Stimulated activated CD4-positive, alpha-beta T cell treated with anti-CD3 and anti-CD28 coated beads, Interleukin-1b, Interleukin-23, amount 100 ng/mL, for 4 hours (primary cell): ENCODE results near the gene GSTM3.
A peak's percentile ranks its signal among the peaks of the same experiment; 100 is the strongest.
"Not testable (repeated sequence)": the region's sequence is repeated elsewhere in the genome, so short reads cannot be mapped to it uniquely, and the experiment has no call there.

ENCODE experiments used
- DNase-seq, 2 donors: peaks; one replicate each; pipeline ENCODE4 v3.0.0-alpha.2; 2020; ENCODE audit warnings: low read depth in 2 of 2

GSTM3 gene

GRCh38 chr1:109775398-109775797 lies 34.6 kb upstream of the GSTM3 start:
- no peak for DNase-seq

- no peak for DNase-seq
Observed at GRCh38 chr1:109773900-109774485, 33.2 kb upstream of the GSTM3 start.

DNA sequence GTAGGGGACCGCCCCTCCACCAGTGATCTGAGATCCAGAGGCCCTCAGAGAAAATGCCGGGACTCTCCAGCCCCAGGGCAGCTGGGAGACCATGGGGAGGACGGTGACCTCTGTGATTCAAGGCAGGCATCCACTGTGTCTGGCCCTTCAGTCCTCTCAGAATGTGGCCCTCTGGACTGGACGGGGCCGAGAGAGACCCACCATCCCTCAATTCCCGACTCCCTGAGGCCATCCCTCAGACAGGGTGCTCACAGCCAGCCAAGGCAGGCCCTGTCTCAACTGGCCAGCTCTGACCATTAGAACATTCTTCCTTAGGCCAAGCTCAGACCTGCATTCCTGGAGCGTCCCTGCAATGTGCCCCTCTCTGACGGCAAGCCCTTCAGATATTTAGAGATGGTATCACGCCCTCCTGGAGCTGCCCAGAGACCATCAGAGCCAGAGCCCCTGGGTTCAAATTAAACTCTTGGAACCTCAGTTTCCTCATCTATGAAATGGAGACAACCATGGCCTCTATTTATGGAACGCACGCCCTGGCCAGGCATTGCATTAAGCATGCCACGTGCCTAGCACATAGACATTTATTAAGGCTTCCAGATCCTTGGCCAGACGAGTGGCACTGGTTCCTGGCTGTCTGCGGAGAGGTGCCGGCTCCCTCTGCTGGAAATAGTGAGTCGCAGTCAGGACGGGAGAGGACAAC lies 32.5 kb upstream of the GSTM3 start:
- peak; percentile 37 to 43 for DNase-seq

DNA sequence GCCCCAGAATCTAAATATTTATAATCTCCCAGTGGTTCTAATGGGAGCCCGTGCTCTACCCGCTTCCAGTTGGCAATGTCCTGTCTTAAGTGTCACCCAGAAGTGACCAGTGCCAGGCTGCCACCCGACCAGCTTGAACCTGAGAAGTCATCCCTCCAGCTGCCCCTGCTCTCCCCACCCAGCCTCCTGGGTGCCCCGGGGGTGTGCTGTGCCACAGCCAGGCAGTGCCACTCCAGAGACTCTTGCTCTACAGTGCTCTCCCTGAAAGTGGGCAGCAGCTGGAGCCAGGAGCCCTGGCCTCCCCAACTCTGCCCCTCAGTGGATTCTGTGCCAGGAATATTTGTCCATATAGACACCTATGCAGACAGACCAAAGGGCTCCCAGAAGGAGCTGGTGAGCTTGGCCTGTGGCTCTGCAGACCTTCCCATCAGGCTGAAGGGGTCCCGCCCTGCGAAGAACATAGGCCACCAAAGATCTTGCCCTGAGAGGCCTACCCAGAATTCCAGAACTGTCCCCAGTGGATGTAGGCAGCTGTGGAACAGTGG lies 31.9 kb upstream of the GSTM3 start:
- no peak for DNase-seq

GRCh38 chr1:109771712-109772657 lies 31.1 kb upstream of the GSTM3 start:
- no peak for DNase-seq

GRCh38 chr1:109770331-109771095 lies 29.7 kb upstream of the GSTM3 start:
- DNase-seq, result no peak

- no peak for DNase-seq
Observed at GRCh38 chr1:109769330-109770078, 28.7 kb upstream of the GSTM3 start.

DNA sequence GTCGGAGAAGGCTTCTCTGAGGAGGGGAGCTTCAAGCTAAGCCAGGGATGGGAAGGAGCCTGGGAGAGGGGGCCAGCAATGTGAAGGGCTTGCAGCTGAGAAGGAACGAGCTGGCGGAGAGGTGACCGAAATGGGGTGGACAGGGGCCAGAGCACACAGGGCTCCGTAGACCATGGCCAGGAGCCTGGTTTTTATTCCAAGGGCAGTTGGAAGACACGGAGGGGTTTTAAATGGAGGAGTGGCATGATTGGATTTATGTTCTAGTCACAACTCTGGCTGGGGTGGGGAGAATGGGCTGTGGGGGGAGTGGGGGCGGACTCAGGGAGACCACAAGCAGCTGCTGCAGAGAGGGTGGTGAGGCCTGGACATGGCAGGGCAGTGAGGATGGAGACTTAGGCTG lies 28.0 kb upstream of the GSTM3 start:
- DNase-seq, result no peak

DNA sequence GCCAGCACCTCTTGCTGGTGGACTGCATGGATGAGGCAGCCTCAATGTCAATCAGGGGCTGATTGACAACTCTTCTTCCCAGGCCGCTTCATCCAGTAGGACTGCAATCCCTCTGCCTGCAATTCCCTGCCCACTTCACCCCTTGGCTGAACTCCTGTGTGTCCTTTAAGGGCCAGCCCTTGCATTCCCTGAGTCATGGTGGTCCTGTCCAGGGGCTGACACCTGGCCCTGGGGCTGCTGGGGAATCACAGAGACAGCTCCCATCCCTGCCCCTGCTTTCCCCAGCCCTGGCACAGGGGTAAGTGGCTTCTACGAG lies 27.5 kb upstream of the GSTM3 start:
- DNase-seq, result no peak

- no peak for DNase-seq
Observed at GRCh38 chr1:109767637-109768334, 26.9 kb upstream of the GSTM3 start.

DNA sequence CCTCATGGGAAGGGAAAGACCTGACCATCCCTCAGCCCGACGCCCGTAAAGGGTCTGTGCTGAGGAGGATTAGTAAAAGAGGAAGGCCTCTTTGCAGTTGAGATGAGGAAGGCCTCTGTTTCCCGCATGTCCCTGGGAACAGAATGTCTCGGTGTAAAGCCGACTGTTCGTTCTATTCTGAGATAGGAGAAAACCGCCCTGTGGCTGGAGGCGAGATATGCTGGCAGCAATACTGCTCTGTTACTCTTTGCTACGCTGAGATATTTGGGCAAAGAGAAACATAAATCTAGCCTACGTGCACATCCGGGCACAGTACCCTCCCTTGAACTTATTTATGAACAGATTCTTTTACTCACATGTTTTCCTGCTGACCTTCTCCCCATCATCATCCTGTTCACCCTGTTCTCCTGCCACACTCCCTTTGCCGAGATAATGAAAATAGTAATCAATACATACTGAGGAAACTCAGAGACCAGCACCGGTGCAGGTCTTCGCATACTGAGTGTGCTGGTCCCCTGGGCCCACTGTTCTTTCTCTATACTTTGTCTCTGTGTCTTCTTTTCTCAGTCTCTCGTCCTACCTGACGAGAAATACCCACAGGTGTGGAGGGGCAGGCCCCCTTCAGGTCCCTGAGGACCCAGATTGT lies 26.3 kb upstream of the GSTM3 start:
- not testable (repeated sequence) for DNase-seq

DNA sequence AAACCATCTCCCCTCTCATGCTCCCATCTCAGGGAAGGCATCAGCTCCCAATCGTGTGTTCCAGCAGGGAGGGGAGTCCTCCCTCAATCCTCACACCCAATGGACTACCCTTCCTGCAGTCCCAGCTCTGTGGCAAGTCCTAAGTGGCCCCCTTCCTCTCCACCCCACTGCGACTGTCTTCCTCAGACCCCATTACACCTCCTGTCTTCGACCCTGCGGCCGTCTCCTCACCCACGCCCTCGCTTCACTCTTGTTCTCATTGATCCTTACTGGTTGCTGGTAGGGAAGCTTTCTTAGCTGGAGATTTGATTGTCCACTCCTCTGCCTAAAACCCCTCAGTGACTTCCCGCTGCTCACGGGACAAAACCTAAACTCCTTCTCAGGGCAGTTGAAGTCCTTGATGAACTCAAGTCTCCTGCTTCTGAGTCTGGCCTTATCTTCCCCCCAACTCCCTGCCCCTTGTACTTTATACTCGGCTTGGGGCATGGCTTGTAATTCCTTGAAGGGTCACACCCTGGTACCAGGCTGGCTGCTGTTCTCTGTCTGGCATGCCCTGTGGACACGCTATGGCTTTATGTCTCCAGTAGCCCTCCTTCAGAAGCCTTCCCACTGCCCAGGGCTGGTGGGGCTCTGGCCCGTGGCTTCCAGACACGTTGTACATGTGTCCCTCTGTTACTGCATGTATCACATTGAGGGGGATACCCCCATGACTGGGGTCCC lies 25.2 kb upstream of the GSTM3 start:
- no peak for DNase-seq

GRCh38 chr1:109765483-109765815 lies 24.6 kb upstream of the GSTM3 start:
- no peak for DNase-seq

DNA sequence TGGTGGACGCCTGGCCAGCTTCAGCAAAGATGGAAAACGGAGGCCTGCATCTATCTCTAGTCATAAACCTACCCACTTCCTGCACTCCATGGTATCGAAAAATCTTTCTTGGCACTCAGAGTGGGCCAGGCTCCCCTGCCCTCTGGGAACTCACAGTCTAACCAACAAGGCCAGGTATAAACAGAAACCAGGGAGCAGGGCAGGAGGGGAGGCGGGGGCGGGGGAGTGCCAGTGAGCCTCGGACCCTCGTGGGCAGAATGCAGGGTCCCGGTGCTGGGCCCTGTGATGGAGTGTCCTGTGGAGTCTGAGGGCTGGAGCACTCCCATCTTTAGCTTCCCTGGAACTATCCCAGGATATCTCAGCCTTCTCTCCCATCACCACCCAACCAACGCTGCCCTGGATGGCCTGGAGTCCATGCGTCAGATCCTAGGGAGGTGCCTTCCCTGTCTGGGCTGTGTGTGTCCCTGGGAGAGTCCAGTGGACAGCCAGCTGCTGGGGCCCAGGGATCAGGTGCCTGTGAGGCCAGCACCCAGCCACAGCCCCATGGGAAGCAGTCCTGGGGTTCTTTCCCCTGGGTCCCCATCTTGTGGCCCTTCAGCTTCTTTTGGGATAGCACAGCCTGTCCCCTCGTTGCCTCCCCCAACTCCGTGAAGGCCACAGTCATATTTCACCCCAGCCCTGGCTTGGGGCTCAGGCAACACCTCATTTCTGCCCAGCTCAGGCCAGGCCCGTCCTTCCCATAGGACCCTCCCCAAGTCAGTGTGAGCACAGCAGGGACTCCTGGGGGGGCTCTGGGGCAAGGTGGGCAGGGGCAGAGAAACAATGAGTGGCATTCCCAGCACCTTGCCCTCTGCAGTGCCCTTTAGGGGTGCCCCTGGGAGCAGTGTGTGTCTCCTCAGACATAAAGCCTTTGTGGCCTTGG lies 24.0 kb upstream of the GSTM3 start:
- no peak for DNase-seq

- no peak for DNase-seq
Observed at GRCh38 chr1:109763646-109764415, 23.0 kb upstream of the GSTM3 start, which contains the start of gene EPS8L3. TSS of gene EPS8L3 (minus strand) at chr1:109763923. CDS start at chr1:109761749, 2,174 bp downstream.

- DNase-seq, result no peak
Observed at GRCh38 chr1:109762821-109763645, 22.2 kb upstream of the GSTM3 start.
